NCI-H774 (cell line): ENCODE results near the gene TRANK1.

Experiments used
- DNase-seq: peaks from one replicate; lab custom pipeline; 2025; lab: John Stamatoyannopoulos, UW

Gene TRANK1

GRCh38 chr3:36800533-36801116, 144.2 kb downstream of the TRANK1 start:
- DNase-seq, result no peak

- DNase-seq, result no peak
Measured at GRCh38 chr3:36796881-36797280, 148.0 kb downstream of the TRANK1 start.

GRCh38 chr3:36796161-36796560, 148.7 kb downstream of the TRANK1 start:
- no peak for DNase-seq

GRCh38 chr3:36795622-36796021, 149.2 kb downstream of the TRANK1 start:
- DNase-seq, result no peak

GRCh38 chr3:36792342-36792741, 152.5 kb downstream of the TRANK1 start:
- no peak for DNase-seq

GRCh38 chr3:36790765-36791164, 154.1 kb downstream of the TRANK1 start:
- no peak for DNase-seq

GRCh38 chr3:36786921-36787890, 157.6 kb downstream of the TRANK1 start:
- no peak for DNase-seq

- no peak for DNase-seq
Measured at GRCh38 chr3:36784138-36784635, 160.7 kb downstream of the TRANK1 start.

- DNase-seq, result no peak
Measured at GRCh38 chr3:36777424-36778218, 167.2 kb downstream of the TRANK1 start.
